ENCODE data around the gene RASGRP2. TPM values are rescaled to one million over a fixed set of nuclear protein-coding genes. Genes with fewer than 3 reads are reported as not detected.
"Not testable (repeated sequence)": the region's sequence is repeated elsewhere in the genome, so short reads cannot be mapped to it uniquely, and the experiment has no call there.

Gene RASGRP2
- total RNA-seq, 1 donor from 2014 or later, result 46.8 TPM

- intact Hi-C loops (cut with DNase I), result no loop called here
- DNase-seq (ENCODE audit: missing footprints) (no peak), ATAC-seq (no peak)
Observed at GRCh38 chr11:64714666-64715065, 29.3 kb downstream of the RASGRP2 start.

GRCh38 chr11:64713781-64714363 is 30.1 kb downstream of the RASGRP2 start:
- ATAC-seq (no peak), DNase-seq (ENCODE audit: missing footprints) (no peak)
- intact Hi-C loops (cut with DNase I), result no loop called here

GRCh38 chr11:64713016-64713707 is 30.8 kb downstream of the RASGRP2 start:
- DNase-seq (ENCODE audit: missing footprints) (no peak), ATAC-seq (no peak)

GRCh38 chr11:64712430-64713015 is 31.4 kb downstream of the RASGRP2 start:
- no peak for ATAC-seq
- DNase-seq (ENCODE audit: missing footprints), result no peak
- intact Hi-C loops (cut with DNase I), result no loop called here

More at GRCh38 chr11:64713016-64713707, 30.8 kb downstream of the RASGRP2 start:
- intact Hi-C loops (cut with DNase I), result no loop called here

GRCh38 chr11:64711956-64712362 is 32.0 kb downstream of the RASGRP2 start:
- intact Hi-C loops (cut with DNase I), result no loop called here
- ATAC-seq (no peak), DNase-seq (ENCODE audit: missing footprints) (no peak)

- ATAC-seq (no peak), DNase-seq (ENCODE audit: missing footprints) (no peak)
- intact Hi-C loops (cut with DNase I), result no loop called here
Observed at GRCh38 chr11:64711138-64711955, 32.6 kb downstream of the RASGRP2 start.

- ATAC-seq, result no peak
- no peak for DNase-seq (ENCODE audit: missing footprints)
- intact Hi-C loops (cut with DNase I), result no loop called here
Observed at GRCh38 chr11:64710418-64711137, 33.4 kb downstream of the RASGRP2 start.

- DNase-seq (ENCODE audit: missing footprints), result no peak
- no peak for ATAC-seq
- intact Hi-C loops (cut with DNase I), result no loop called here
Observed at GRCh38 chr11:64705501-64705900, 38.4 kb downstream of the RASGRP2 start.

GRCh38 chr11:64703048-64703447 is 40.9 kb downstream of the RASGRP2 start:
- no peak for ATAC-seq
- intact Hi-C loops (cut with DNase I), result no loop called here

GRCh38 chr11:64701956-64702355 is 42.0 kb downstream of the RASGRP2 start:
- intact Hi-C loops (cut with DNase I); ATAC-seq; DNase-seq (ENCODE audit: missing footprints): not testable (repeated sequence)

More at GRCh38 chr11:64703048-64703447, 40.9 kb downstream of the RASGRP2 start:
- no peak for DNase-seq (ENCODE audit: missing footprints)

GRCh38 chr11:64698427-64698826 is 45.5 kb downstream of the RASGRP2 start:
- intact Hi-C loops (cut with DNase I), result no loop called here
- ATAC-seq (no peak), DNase-seq (ENCODE audit: missing footprints) (no peak)

- ATAC-seq (no peak), DNase-seq (ENCODE audit: missing footprints) (no peak)
- intact Hi-C loops (cut with DNase I), result no loop called here
Observed at GRCh38 chr11:64697663-64698375, 46.1 kb downstream of the RASGRP2 start.

GRCh38 chr11:64696045-64696444 is 47.9 kb downstream of the RASGRP2 start:
- intact Hi-C loops (cut with DNase I), result no loop called here
- ATAC-seq (no peak), DNase-seq (ENCODE audit: missing footprints) (no peak)

GRCh38 chr11:64695548-64695947 is 48.4 kb downstream of the RASGRP2 start:
- intact Hi-C loops (cut with DNase I), result no loop called here
- no peak for DNase-seq (ENCODE audit: missing footprints)
- ATAC-seq, result no peak

GRCh38 chr11:64694821-64695365 is 49.0 kb downstream of the RASGRP2 start:
- intact Hi-C loops (cut with DNase I), result no loop called here
- ATAC-seq, result no peak
- no peak for DNase-seq (ENCODE audit: missing footprints)

- DNase-seq (ENCODE audit: missing footprints) (no peak), ATAC-seq (no peak)
- intact Hi-C loops (cut with DNase I), result no loop called here
Observed at GRCh38 chr11:64694026-64694755, 49.8 kb downstream of the RASGRP2 start.

- ATAC-seq (no peak), DNase-seq (ENCODE audit: missing footprints) (no peak)
- intact Hi-C loops (cut with DNase I), result no loop called here
Observed at GRCh38 chr11:64692764-64693331, 51.1 kb downstream of the RASGRP2 start.

Data from Right ventricle myocardium inferior (tissue), 1 donor.